SK-N-SH (cell line): ENCODE data around the gene RASGEF1C.

Experiments used
- EP300 ChIP-seq, 2 experiments: IDR thresholded peaks; 2 replicates each; pipeline versions ENCODE4 v1.4.0 to v1.6.1; 2012; ENCODE audit warnings: borderline replicate concordance in 1 of 2, low read depth in 1 of 2, low read length in 1 of 2
- FOXM1 ChIP-seq: IDR thresholded peaks from 2 replicates; pipeline ENCODE4 v1.4.0; 2012; ENCODE audit warnings: low read depth, mild to moderate bottlenecking
- GABPA ChIP-seq: IDR thresholded peaks from 2 replicates; pipeline ENCODE4 v1.4.0; 2012; ENCODE audit warnings: low read depth, mild to moderate bottlenecking
- GATA2 ChIP-seq: sonication (generic); formaldehyde crosslinking; IDR thresholded peaks from 2 replicates; pipeline ENCODE4 v1.5.0; 2020; ENCODE audit warnings: mild to moderate bottlenecking, missing genetic modification reagents
- JUND ChIP-seq: IDR thresholded peaks from 2 replicates; pipeline ENCODE4 v1.4.0; 2012
- MXI1 ChIP-seq: IDR thresholded peaks from 2 replicates; pipeline ENCODE4 v1.6.1; 2012; ENCODE audit warnings: mild to moderate bottlenecking, low read depth, low read length, improper control_type of control experiment
- SIN3A ChIP-seq: IDR thresholded peaks from 2 replicates; pipeline ENCODE4 v1.6.1; 2012; ENCODE audit warnings: low read depth, mild to moderate bottlenecking, low read length, moderate library complexity, borderline replicate concordance
- TF ChIP-seq, protein P1 (sequence below): fragments of 200-600 bp; sonication (generic); IDR thresholded peaks from 2 replicates; pipeline ENCODE4 v1.6.1; 2017; ENCODE audit warnings: antibody characterized with exemption, mild to moderate bottlenecking, moderate library complexity
- TF ChIP-seq, protein P2 (sequence below): IDR thresholded peaks from 2 replicates; pipeline ENCODE4 v1.6.1; 2012; ENCODE audit warnings: mild to moderate bottlenecking, low read depth, low read length, moderate library complexity
- TF ChIP-seq, protein P3 (sequence below): fragments of 150-350 bp; IDR thresholded peaks from 2 replicates; pipeline ENCODE4 v1.6.1; 2017; ENCODE audit warnings: antibody characterized with exemption, low read length, low read depth, borderline replicate concordance

DNA sequence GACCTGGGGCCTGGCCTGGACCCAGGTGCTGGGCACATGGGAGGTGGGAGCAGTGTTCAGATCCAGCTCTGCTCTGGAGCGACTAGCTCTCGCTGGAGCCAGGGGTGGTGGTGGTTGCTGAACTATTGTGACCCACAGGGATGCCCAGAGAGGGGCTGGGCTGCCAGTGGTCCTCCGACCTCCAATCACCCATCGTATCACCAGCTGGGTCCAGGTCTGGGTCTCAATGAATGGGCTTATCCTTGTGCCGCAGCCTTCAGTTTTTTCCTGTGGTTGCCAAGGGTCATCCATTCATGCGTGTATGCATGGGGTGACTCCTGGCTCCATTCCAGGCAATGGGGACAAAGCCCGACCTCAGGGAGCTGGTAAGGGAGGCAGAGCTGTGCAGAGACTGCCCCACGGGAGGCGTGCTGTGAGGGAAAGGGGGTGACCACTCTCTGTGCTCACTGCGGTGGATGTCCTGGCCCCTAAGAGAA is 68.9 kb downstream of the RASGEF1C start:
- TF ChIP-seq, protein P1, sequence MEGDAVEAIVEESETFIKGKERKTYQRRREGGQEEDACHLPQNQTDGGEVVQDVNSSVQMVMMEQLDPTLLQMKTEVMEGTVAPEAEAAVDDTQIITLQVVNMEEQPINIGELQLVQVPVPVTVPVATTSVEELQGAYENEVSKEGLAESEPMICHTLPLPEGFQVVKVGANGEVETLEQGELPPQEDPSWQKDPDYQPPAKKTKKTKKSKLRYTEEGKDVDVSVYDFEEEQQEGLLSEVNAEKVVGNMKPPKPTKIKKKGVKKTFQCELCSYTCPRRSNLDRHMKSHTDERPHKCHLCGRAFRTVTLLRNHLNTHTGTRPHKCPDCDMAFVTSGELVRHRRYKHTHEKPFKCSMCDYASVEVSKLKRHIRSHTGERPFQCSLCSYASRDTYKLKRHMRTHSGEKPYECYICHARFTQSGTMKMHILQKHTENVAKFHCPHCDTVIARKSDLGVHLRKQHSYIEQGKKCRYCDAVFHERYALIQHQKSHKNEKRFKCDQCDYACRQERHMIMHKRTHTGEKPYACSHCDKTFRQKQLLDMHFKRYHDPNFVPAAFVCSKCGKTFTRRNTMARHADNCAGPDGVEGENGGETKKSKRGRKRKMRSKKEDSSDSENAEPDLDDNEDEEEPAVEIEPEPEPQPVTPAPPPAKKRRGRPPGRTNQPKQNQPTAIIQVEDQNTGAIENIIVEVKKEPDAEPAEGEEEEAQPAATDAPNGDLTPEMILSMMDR = no peak
- TF ChIP-seq GABPA (no peak), JUND (no peak), MXI1 (no peak), EP300 (IDR thresholded peaks at IDR 0.05; ENCODE audit: borderline replicate concordance in 1 of 2, low read depth in 1 of 2, low read length in 1 of 2) (no peak), GATA2 (CRISPR knock-in tag) (no peak), FOXM1 (no peak), SIN3A (no peak)
- TF ChIP-seq, protein P2, sequence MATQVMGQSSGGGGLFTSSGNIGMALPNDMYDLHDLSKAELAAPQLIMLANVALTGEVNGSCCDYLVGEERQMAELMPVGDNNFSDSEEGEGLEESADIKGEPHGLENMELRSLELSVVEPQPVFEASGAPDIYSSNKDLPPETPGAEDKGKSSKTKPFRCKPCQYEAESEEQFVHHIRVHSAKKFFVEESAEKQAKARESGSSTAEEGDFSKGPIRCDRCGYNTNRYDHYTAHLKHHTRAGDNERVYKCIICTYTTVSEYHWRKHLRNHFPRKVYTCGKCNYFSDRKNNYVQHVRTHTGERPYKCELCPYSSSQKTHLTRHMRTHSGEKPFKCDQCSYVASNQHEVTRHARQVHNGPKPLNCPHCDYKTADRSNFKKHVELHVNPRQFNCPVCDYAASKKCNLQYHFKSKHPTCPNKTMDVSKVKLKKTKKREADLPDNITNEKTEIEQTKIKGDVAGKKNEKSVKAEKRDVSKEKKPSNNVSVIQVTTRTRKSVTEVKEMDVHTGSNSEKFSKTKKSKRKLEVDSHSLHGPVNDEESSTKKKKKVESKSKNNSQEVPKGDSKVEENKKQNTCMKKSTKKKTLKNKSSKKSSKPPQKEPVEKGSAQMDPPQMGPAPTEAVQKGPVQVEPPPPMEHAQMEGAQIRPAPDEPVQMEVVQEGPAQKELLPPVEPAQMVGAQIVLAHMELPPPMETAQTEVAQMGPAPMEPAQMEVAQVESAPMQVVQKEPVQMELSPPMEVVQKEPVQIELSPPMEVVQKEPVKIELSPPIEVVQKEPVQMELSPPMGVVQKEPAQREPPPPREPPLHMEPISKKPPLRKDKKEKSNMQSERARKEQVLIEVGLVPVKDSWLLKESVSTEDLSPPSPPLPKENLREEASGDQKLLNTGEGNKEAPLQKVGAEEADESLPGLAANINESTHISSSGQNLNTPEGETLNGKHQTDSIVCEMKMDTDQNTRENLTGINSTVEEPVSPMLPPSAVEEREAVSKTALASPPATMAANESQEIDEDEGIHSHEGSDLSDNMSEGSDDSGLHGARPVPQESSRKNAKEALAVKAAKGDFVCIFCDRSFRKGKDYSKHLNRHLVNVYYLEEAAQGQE = no peak
- TF ChIP-seq, protein P3, sequence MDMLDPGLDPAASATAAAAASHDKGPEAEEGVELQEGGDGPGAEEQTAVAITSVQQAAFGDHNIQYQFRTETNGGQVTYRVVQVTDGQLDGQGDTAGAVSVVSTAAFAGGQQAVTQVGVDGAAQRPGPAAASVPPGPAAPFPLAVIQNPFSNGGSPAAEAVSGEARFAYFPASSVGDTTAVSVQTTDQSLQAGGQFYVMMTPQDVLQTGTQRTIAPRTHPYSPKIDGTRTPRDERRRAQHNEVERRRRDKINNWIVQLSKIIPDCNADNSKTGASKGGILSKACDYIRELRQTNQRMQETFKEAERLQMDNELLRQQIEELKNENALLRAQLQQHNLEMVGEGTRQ = no peak
